BLaER1 treated with 17β-estradiol and CSF1 and Interleukin-3, amounts not matched to agents 10 nM and 100 nM (cell line): ENCODE data around the gene WDR37.

Experiments
- H3K27ac ChIP-seq, 11 experiments: shearing (Covaris generic); formaldehyde crosslinking; 2 replicates each; pipeline ENCODE4 v1.8.1; 2022
- H3K27me3 ChIP-seq, 11 experiments: shearing (Covaris generic); formaldehyde crosslinking; 2 replicates each; pipeline ENCODE4 v1.8.1; 2022
- H3K36me3 ChIP-seq, 11 experiments: shearing (Covaris generic); formaldehyde crosslinking; 2 replicates each; pipeline ENCODE4 v1.8.1; 2022
- H3K4me1 ChIP-seq, 10 experiments: shearing (Covaris generic); formaldehyde crosslinking; 2 replicates each; pipeline ENCODE4 v1.8.1; 2022
- H3K4me2 ChIP-seq, 11 experiments: shearing (Covaris generic); formaldehyde crosslinking; 2 replicates each; pipeline ENCODE4 v1.8.1; 2022
- H3K4me3 ChIP-seq, 10 experiments: shearing (Covaris generic); formaldehyde crosslinking; 2 replicates each; pipeline ENCODE4 v1.8.1; 2022
- H3K9ac ChIP-seq, 11 experiments: shearing (Covaris generic); formaldehyde crosslinking; 2 replicates each; pipeline ENCODE4 v1.8.1; 2022
- H3K9me3 ChIP-seq, 11 experiments: shearing (Covaris generic); formaldehyde crosslinking; replicated peaks in 1 of 11; 2 replicates each; pipeline ENCODE4 v1.8.1; 2022
- H4K20me1 ChIP-seq, 11 experiments: shearing (Covaris generic); formaldehyde crosslinking; 2 replicates each; pipeline ENCODE4 v1.8.1; 2022
- Cebpa-rat ChIP-seq, 11 experiments: shearing (Covaris generic); IDR thresholded peaks; 2 replicates each; pipeline ENCODE4 v1.8.1; 2022

Gene WDR37

DNA sequence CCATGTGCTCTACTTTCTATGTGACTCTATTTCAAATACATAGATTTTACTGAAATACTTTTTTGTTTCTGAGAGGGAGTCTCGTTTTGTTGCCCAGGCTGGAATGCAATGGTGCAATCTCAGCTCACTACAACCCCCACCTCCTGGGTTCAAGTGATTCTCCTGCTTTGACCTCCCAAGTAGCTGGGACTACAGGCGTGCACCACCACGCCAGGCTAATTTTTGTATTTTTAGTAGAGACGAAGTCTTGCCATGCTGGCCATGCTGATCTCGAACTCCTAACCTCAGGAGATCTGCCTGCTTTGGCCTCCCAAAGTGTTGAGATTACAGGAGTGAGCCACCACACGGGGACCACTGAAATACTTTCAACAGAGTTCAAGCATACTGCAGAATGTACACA lies 10.8 kb upstream of the WDR37 start:
- Histone ChIP-seq H3K4me3 (peak overlapping the region in 8 of 10 experiments; percentile 48 to 64 (median 53); a peak in 15 of 20 replicates), H3K4me2 (peak overlapping the region; percentile 76 to 95 (median 88)), H4K20me1 (peaks cover 0 to 50% (median 15%) of the 10 kb centered on the region in 11 experiments; a peak in 14 of 22 replicates), H3K27ac (peak overlapping the region in 10 of 11 experiments; percentile 76 to 90 (median 83); a peak in 19 of 22 replicates), H3K27me3 (no peaks in the 10 kb centered on the region), H3K36me3 (peaks cover 22 to 38% (median 29%) of the 10 kb centered on the region in 11 experiments; a peak in 21 of 22 replicates), H3K9me3 (no peaks in the 10 kb centered on the region), H3K9ac (peak overlapping the region in 9 of 11 experiments; percentile 65 to 80 (median 72); a peak in 12 of 22 replicates), H3K4me1 (peaks cover 49 to 69% (median 64%) of the 10 kb centered on the region in 10 experiments)
- TF ChIP-seq Cebpa-rat (IDR thresholded peaks at IDR 0.05) = no peak

DNA sequence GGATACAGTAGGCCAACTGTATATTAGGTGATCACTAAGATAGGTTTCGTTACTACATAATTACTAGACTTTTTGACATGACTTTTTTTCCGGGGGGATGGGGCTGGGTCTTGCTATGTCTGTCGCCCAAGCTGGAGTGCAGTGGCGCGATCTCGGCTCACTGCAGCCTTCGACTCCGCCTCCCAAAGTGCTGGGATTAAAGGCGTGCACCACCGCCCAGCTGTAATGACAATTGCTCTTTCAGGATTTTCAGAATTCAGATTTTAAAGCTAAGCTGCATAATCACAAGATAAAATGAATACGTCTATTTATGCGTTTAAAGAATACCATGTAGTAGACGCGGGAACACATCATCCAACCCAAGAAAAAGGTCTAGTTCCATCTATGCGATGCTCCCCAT lies 8.2 kb upstream of the WDR37 start:
- peaks cover 15 to 38% (median 28%) of the 10 kb centered on the region in 11 experiments for H3K36me3 ChIP-seq
- no peaks in the 10 kb centered on the region for H3K27me3 ChIP-seq
- peak overlapping the region; percentile 75 to 95 (median 84) for H3K4me3 ChIP-seq
- no peaks in the 10 kb centered on the region for H3K9me3 ChIP-seq
- peak overlapping the region; percentile 84 to 95 (median 88) for H3K4me2 ChIP-seq
- H4K20me1 ChIP-seq = peaks cover 15 to 61% (median 30%) of the 10 kb centered on the region in 11 experiments; a peak in 16 of 22 replicates
- TF ChIP-seq Cebpa-rat (IDR thresholded peaks at IDR 0.05) = no peak
- H3K9ac ChIP-seq = peak overlapping the region; percentile 86 to 95 (median 93)
- H3K4me1 ChIP-seq = peaks cover 61 to 71% (median 66%) of the 10 kb centered on the region in 10 experiments
- peak overlapping the region; percentile 88 to 96 (median 92); a peak in 21 of 22 replicates for H3K27ac ChIP-seq

DNA sequence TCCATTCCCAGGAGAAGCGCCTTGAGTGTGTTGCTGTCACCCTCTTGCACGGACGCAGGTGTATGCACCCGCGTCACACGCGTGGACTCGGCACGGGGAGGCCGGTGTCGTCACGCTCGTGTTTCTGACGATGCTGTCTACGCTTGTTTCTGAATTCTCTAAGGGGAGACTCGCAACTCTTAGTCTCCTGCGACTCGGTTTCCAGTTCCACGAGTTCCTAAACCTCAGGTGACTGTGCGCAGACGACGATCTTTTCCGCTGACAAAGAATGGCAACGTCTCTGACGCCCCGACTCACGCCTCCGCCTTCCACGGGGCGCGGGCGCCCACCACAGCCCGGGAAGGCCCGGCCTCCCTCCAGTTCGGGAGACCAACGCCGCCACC lies 7.8 kb upstream of the WDR37 start:
- H3K36me3 ChIP-seq = peaks cover 19 to 39% (median 29%) of the 10 kb centered on the region in 11 experiments
- no peaks in the 10 kb centered on the region for H3K27me3 ChIP-seq
- H3K27ac ChIP-seq = peak overlapping the region; percentile 88 to 96 (median 92)
- H3K4me1 ChIP-seq = peaks cover 57 to 71% (median 66%) of the 10 kb centered on the region in 10 experiments
- H3K4me2 ChIP-seq = peak overlapping the region; percentile 84 to 95 (median 88)
- peaks cover 15 to 63% (median 34%) of the 10 kb centered on the region in 11 experiments; a peak in 16 of 22 replicates for H4K20me1 ChIP-seq
- peak overlapping the region; percentile 86 to 95 (median 93) for H3K9ac ChIP-seq
- H3K4me3 ChIP-seq = peak overlapping the region; percentile 75 to 95 (median 84)
- no peaks in the 10 kb centered on the region for H3K9me3 ChIP-seq
- no peak for TF ChIP-seq Cebpa-rat (IDR thresholded peaks at IDR 0.05)

DNA sequence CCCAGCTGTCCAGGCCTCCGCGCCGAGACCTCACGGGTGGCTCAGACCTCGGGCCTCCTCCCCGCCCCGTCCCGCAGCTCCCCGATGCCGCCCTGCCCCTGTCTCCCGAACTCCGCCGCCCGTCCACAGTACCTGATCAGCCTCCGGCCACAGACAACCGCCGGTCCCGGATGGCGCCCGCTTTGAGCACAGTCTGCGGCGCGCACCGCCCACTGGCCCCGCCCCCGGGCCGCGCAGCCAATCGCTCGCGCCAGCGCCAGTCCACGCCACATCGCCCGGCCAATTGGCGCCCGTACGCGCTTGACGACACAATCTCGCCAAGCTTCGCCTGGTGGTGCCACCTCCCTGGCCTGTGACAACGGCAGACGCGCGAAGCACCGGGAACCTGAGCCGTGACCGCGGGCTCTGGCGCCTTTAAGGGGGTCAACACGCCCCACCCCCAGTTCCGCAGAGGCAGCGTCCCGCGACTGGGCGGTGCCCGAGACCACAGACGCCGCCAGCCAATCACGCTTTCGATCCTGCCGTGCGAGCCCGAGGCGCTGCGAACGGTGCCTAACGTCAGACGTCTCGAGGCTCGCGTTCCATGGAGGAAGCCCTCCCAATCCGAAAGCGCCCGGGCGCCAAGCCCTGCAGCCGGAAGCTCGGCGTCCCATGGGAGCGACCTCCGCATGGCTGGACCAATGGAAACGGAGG lies 7.3 kb upstream of the WDR37 start, which contains the start of gene IDI1:
Gene IDI1 (minus strand): TSS at position 388 of the 693 bp plus-strand sequence. CDS start 116 bp downstream, at position 272.
- Histone ChIP-seq H3K9me3 (no peaks in the 10 kb centered on the region), H3K27ac (peak within 1 kb of the TSS; percentile 88 to 96 (median 92)), H3K4me1 (peaks cover 55 to 72% (median 67%) of the 10 kb centered on the region in 10 experiments), H3K4me2 (peak within 1 kb of the TSS; percentile 84 to 96 (median 91)), H3K9ac (peak within 1 kb of the TSS; percentile 86 to 95 (median 93)), H3K27me3 (no peaks in the 10 kb centered on the region), H3K36me3 (peaks cover 25 to 45% (median 34%) of the 10 kb centered on the region in 11 experiments), H3K4me3 (peak within 1 kb of the TSS; percentile 75 to 95 (median 84)), H4K20me1 (peaks cover 15 to 66% (median 38%) of the 10 kb centered on the region in 11 experiments; a peak in 17 of 22 replicates)
- no peak for TF ChIP-seq Cebpa-rat (IDR thresholded peaks at IDR 0.05)

DNA sequence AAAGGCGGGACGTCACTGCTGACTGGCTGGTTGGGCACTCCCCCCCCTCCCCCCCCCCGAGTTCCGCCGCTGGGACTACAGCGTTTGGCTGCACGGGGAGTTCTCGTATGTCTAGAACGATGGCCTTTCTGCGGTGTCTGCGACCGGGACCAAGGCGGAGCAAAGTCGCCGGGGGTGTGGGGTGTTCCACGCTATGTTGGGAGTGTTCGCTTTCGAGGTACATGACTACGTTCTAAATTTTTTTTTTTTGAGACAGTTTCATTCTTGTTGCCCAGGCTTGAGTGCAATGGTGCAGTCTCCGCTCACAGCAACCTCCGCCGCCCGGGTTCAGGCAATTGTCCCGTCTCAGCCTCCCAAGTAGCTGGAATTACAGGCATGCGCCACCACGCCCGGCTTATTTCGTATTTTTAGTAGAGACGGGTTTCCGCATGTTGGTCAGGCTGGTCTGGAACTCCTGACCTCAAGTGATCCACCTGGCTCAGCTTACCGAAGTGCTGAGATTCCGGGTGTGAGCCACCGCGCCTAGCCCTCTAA lies 6.7 kb upstream of the WDR37 start:
- peak overlapping the region; percentile 86 to 95 (median 93) for H3K9ac ChIP-seq
- peaks cover 55 to 72% (median 67%) of the 10 kb centered on the region in 10 experiments for H3K4me1 ChIP-seq
- peak overlapping the region; percentile 75 to 95 (median 84) for H3K4me3 ChIP-seq
- H3K4me2 ChIP-seq = peak overlapping the region; percentile 72 to 96 (median 87)
- TF ChIP-seq Cebpa-rat (IDR thresholded peaks at IDR 0.05) = no peak
- peaks cover 15 to 64% (median 41%) of the 10 kb centered on the region in 11 experiments; a peak in 17 of 22 replicates for H4K20me1 ChIP-seq
- H3K9me3 ChIP-seq = no peaks in the 10 kb centered on the region
- H3K27ac ChIP-seq = peak overlapping the region; percentile 88 to 96 (median 92)
- peaks cover 31 to 51% (median 40%) of the 10 kb centered on the region in 11 experiments for H3K36me3 ChIP-seq
- no peaks in the 10 kb centered on the region for H3K27me3 ChIP-seq

DNA sequence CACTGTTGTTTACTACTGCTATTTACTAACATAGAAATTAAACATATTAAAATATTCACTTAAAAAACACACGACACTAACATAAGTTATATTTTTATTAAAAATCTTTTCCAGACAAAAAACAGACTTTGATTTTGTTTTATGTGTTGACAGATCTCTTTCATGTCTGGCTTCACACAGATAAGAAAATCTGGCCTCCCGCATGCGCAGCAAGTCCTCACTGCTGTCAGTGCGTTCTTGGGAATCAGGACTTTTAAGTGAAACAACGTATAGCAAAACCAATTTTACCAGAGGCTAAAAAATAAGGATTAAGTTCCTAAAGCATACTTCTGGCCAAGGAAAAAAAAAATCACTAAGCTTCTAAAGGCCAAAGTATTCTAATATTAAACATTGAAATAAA lies 6.0 kb upstream of the WDR37 start:
- peaks cover 55 to 72% (median 67%) of the 10 kb centered on the region in 10 experiments for H3K4me1 ChIP-seq
- H3K4me3 ChIP-seq = peak overlapping the region; percentile 75 to 95 (median 84)
- no peaks in the 10 kb centered on the region for H3K9me3 ChIP-seq
- peak overlapping the region; percentile 81 to 96 (median 92); a peak in 21 of 22 replicates for H3K27ac ChIP-seq
- peaks cover 20 to 66% (median 46%) of the 10 kb centered on the region in 11 experiments; a peak in 18 of 22 replicates for H4K20me1 ChIP-seq
- H3K27me3 ChIP-seq = no peaks in the 10 kb centered on the region
- peak overlapping the region; percentile 86 to 95 (median 93) for H3K9ac ChIP-seq
- peaks cover 33 to 55% (median 42%) of the 10 kb centered on the region in 11 experiments for H3K36me3 ChIP-seq
- H3K4me2 ChIP-seq = peak overlapping the region; percentile 72 to 96 (median 87)
- no peak for TF ChIP-seq Cebpa-rat (IDR thresholded peaks at IDR 0.05)

DNA sequence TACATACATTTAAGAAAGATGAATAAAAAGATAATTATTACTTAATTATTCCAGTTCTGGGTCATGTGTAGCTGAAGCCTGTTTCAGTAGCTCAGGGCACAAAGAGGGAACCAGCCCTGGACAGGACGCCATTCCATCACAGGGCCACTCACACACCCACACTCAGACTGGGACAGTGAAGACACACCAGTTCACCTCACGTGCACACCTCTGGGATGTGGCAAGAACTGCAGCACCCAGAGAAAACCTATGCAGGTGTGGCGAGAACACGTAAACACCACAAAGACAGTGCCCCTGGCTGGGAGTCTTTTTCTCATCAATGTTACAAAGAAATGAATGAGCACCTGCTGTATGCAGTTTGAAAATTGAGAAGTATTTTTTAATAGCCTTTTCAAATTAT lies 5.6 kb upstream of the WDR37 start:
- no peaks in the 10 kb centered on the region for H3K9me3 ChIP-seq
- no peak for TF ChIP-seq Cebpa-rat (IDR thresholded peaks at IDR 0.05)
- H3K4me1 ChIP-seq = peaks cover 54 to 72% (median 65%) of the 10 kb centered on the region in 10 experiments
- peaks cover 33 to 51% (median 42%) of the 10 kb centered on the region in 11 experiments for H3K36me3 ChIP-seq
- H4K20me1 ChIP-seq = peaks cover 20 to 65% (median 46%) of the 10 kb centered on the region in 11 experiments; a peak in 18 of 22 replicates
- peak overlapping the region; percentile 72 to 96 (median 87) for H3K4me2 ChIP-seq
- peak overlapping the region in 9 of 11 experiments; percentile 81 to 96 (median 91); a peak in 12 of 22 replicates for H3K27ac ChIP-seq
- H3K27me3 ChIP-seq = no peaks in the 10 kb centered on the region
- peak overlapping the region; percentile 75 to 95 (median 84) for H3K4me3 ChIP-seq
- H3K9ac ChIP-seq = peak overlapping the region; percentile 86 to 95 (median 93)

DNA sequence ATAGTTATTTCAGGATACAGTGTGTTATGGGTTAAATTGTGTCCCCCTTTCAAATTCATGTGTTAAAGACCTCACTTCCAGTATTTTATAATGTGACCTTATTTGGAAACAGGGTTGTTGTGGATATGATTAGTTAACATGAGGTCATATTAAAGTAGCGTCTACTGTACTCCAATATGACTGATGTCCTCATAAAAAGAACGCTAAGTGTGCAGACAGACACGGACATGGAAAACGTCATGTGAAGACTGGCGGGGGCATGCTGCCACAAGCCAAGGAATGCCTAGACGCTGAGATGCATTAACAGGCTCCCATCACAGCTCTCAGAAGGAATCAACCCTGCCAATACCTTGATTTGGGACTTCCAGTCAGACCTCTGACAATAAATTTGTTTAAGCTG lies 1.5 kb upstream of the WDR37 start:
- peak overlapping the region; percentile 87 to 100 (median 98); a peak in 18 of 20 replicates for H3K4me3 ChIP-seq
- peaks cover 35 to 53% (median 48%) of the 10 kb centered on the region in 11 experiments for H3K36me3 ChIP-seq

More for the DNA sequence above, 1.5 kb upstream of the WDR37 start:
- H3K4me1 ChIP-seq = peaks cover 62 to 79% (median 71%) of the 10 kb centered on the region in 10 experiments
- peak overlapping the region in 10 of 11 experiments; percentile 96 to 100 (median 99); a peak in 19 of 22 replicates for H3K27ac ChIP-seq
- peaks cover 10 to 72% (median 40%) of the 10 kb centered on the region in 11 experiments; a peak in 18 of 22 replicates for H4K20me1 ChIP-seq
- no peak for TF ChIP-seq Cebpa-rat (IDR thresholded peaks at IDR 0.05)
- H3K9ac ChIP-seq = peak overlapping the region; percentile 94 to 100 (median 99)
- H3K9me3 ChIP-seq = no peaks in the 10 kb centered on the region
- H3K4me2 ChIP-seq = peak overlapping the region; percentile 89 to 99 (median 92)
- no peaks in the 10 kb centered on the region for H3K27me3 ChIP-seq
